Esophagus squamous epithelium (tissue), 4 donors: ENCODE results near the gene SPDYE8.
"Not testable (repeated sequence)": the region's sequence is repeated elsewhere in the genome, so short reads cannot be mapped to it uniquely, and the experiment has no call there.

ENCODE experiments used
- POLR2A ChIP-seq, 4 donors: fragments of 450-650 bp; IDR thresholded peaks; one replicate each; pipeline ENCODE4 v1.6.1; 2017; ENCODE audit warnings: antibody characterized with exemption in 4 of 4, mild to moderate bottlenecking in 4 of 4, moderate library complexity in 3 of 4
- TF ChIP-seq, protein P1 (sequence below), 6 experiments: fragments of 450-650 bp in 4 of 6; fragments of 200-600 bp in 2 of 6; sonication (generic) in 2 of 6; IDR thresholded peaks; one replicate each; pipeline ENCODE4 v1.5.1; 2016 to 2019; ENCODE audit warnings: antibody characterized with exemption in 6 of 6, mild to moderate bottlenecking in 4 of 6, moderate library complexity in 4 of 6

DNA sequence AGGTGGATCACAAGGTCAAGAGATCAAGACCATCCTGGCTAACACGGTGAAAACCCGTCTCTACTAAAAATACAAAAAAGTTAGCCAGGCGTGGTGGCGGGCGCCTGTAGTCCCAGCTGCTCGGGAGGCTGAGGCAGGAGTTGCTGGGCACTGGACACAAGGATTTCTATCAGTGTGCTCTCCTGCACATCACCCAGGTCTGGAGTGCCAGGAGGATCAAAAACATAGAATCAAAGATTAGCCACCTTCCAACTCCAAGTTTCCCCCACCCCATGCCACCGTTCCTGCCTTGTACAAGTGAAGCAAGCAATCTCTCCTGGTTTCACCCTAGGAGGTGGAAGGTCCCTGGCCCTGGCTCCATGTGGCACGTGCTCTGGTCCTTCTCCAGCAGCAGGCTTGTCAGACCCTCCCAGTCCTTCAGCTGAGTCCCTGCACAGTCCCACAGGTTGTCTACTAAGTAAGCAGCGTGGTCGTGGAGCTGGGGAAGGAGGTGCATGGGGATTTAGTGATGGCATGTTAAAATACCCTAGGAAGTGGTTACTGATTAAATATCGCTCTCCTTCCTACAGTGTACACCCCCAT lies 31.6 kb downstream of the SPDYE8 start:
- TF ChIP-seq, protein P1, sequence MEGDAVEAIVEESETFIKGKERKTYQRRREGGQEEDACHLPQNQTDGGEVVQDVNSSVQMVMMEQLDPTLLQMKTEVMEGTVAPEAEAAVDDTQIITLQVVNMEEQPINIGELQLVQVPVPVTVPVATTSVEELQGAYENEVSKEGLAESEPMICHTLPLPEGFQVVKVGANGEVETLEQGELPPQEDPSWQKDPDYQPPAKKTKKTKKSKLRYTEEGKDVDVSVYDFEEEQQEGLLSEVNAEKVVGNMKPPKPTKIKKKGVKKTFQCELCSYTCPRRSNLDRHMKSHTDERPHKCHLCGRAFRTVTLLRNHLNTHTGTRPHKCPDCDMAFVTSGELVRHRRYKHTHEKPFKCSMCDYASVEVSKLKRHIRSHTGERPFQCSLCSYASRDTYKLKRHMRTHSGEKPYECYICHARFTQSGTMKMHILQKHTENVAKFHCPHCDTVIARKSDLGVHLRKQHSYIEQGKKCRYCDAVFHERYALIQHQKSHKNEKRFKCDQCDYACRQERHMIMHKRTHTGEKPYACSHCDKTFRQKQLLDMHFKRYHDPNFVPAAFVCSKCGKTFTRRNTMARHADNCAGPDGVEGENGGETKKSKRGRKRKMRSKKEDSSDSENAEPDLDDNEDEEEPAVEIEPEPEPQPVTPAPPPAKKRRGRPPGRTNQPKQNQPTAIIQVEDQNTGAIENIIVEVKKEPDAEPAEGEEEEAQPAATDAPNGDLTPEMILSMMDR (IDR thresholded peaks at IDR 0.05) = not testable (repeated sequence)
- not testable (repeated sequence) for TF ChIP-seq POLR2A (IDR thresholded peaks at IDR 0.05)
